Pons (tissue), 1 donor: Measurements from ENCODE around the gene BNIP1.

Experiments
- DNase-seq: peaks from one replicate; pipeline ENCODE4 v3.0.0-alpha.2; 2016; ENCODE audit warnings: low spot score

Gene BNIP1

DNA sequence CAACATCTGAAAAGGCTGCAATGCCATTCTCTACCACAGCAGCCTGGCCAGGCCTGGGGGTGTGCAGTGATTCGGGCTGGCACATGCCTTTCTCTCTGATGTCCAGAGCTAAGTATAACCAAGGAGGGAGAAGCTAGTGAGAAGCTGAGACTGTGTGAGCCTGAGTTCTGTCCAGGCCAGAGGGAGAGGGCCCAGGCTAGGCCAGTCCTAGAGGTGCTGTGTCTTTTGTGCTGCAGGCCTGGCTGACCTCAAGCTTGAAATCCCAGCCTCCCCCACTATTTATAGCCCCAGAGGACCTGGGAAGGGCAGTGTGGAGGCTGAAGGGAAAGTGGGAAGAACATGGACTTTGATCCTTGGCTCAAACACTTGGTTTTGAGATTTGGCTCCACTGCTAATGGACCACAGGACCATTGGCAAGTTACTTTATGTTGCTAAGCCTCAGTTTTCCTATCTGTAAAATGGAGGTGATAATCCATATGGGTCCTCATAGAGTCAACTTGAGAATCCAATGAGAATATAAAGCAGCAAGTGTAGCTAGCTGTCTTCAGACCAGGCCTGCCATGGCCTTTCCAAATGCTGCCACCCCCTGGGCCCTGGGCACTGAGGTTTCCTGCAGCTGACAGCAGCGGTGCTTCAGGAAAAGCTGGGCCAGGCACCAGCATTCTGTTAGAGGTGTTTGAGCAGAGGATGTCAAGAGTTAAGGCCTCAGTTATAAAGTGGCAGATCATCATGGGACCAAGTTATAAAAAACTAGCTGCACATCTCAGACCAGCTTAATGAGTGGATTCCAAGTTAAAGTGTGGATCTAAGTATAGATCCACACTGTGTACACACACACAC, 21.1 kb downstream of the BNIP1 start:
- no peak for DNase-seq

DNA sequence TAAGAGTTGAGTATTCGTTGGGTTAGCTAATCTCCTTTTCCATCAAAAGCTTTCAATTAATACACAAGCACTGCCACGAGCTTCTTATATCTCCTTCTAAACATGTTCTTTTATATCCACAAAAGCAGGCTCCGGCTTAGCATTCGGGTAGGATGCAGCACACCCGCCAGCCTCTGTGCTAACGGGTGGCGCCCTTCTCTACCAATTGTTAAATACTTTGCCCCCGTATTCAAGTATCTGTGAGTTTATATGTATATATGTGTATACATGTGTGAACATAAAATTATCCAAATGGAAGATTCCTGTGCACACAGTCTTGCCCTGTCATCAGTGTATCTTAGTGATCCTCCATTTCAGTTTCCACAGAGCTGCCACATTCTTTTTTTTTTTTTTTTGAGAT, 27.8 kb downstream of the BNIP1 start:
- no peak for DNase-seq

- DNase-seq, result no peak
Measured at GRCh38 chr5:173175523-173175922, 31.2 kb downstream of the BNIP1 start.

DNA sequence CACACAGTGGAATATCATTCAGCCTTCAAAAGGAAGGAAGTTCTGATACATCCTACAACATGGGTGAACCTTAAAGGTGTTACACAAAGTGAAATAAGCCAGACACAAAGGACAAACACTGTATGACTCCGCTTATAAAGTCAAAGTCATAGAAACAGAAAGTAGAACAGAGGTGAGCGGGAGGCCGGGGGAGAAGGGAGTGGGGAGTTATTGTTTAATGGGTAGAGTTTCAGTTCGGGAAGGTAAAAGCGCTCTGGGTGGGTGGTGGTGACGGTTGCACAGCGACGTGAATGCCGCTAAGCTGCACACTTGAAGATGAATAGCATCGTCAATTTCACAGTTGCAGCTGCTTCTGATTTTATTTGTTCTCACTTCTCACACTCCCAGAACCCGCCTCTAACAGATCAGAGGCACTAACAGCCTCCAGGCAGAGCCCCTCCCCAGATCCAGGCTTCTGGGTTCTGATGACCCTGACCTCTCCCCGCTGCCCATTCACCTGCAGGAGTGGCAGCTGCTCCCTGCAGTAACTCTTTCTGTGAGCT, 34.1 kb downstream of the BNIP1 start:
- no peak for DNase-seq

DNA sequence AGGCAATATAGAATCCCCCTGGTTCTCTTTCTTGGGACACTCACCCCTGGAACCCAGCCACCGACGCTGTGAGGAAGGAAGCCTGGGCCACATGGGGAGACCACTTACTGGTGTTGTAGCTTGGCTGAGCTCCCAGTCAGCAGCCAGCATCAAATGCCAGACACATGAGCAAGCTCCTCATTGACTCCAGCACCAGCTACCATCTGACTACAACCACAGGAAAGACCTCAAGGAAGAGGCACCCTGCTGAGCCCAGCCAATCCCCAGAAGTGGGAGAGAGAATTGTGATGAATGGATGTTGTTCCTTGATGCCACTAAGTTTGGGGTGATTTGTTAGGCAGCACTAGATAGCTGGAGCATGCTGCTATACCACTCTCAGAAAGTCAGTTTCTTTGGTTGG, 36.0 kb downstream of the BNIP1 start:
- DNase-seq, result no peak

- no peak for DNase-seq
Measured at GRCh38 chr5:173187054-173187743, 42.9 kb downstream of the BNIP1 start.

DNA sequence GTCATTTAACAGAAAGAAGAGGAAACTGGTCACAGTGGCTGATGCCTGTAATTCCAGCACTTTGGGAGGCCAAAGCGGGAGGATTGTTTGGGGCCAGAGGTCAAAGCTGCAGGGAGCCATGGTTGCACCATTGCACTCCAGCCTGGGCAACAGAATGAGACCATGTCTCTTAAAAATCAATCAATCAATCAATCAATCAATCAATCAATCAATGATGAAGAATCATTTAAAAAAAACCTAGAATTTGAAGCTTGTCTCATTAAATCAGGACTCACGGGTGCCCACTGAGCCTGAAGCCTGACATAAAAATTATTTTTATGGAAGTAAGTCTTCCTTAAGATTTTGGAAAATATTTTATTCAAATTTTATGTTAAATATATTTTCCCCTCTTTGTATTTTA, 43.9 kb downstream of the BNIP1 start:
- DNase-seq, result no peak

GRCh38 chr5:173191015-173191414, 46.7 kb downstream of the BNIP1 start:
- no peak for DNase-seq

- DNase-seq, result no peak
Measured at GRCh38 chr5:173191561-173191960, 47.2 kb downstream of the BNIP1 start.

DNA sequence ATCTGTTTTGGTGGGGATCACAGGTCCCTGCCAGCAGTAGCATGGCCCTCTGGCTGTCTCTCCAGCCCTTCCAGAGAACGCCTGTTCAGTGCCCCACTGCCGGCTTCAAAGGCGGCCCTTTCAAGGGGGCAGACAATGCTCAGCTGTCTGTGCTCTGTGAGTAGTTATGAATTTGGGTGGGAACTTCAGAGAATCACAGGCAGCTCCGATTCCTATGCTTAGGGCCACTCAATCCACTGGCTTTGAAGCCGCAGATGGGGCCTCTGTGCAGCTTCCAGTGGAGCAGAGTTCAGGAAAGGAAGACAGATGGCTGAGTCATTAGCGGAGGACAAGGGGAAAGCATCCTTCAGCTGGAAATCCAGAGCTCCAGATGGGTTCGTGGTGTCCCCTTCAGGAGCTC, 48.2 kb downstream of the BNIP1 start:
- no peak for DNase-seq

DNA sequence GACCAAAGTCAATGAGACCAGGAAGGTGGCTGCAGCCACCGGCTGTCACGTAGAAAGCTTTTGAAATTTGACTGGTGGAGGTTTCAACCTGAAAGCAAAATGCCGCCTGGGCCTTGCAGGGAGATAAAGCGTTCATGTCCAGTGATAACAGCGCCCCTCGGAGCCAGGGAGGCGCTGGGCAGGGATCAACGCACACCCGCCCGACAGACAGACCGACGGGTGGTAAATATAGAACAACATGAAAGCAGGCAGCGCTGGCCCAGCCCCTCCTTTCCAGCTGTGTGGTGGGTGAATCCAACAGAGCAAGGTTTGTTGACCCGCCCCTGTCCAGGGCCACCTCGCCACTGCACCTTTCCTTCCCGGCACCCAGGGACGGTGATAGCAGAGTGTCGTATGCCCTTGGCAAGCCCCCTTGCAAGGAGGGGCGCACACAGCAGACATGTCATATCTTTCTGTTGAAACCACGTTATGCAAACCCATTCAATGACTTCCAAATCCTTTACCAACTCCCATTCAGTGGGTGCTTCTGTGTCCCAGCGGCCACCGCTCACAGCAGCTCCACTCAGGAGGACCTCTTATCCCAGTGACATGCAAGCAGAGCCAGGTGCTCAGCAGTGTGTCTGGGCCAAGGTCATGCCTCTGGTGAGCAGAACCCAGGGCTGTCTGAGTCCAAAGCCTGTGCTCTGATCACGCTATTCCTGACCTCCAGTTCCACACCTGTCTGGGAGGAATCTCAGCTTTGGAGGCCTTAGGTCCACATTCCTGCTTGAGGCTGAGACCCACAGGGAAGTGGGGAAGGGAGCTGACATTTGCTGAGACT, 52.0 kb downstream of the BNIP1 start:
- no peak for DNase-seq

GRCh38 chr5:173197375-173197891, 53.1 kb downstream of the BNIP1 start:
- DNase-seq, result no peak

DNA sequence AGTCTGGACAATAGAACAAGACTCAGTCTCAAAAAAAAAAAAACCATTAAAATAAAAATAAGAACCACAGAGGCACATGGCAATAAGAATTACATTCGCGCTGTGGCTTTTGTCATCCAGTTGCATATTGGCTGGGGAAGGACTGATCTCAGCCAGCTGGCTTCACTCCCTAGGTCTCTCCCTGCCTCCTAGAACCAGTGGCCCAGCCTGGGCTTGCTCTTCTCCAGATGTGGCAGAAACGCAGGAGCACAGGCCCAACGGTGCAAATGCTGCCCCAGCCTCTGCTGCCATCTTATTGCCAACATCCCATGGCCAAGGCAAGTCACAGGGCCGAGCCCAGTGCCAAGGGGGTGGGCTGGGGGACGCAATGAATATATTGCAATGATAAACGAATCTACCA, 53.7 kb downstream of the BNIP1 start:
- no peak for DNase-seq

- no peak for DNase-seq
Measured at GRCh38 chr5:173200356-173200755, 56.0 kb downstream of the BNIP1 start.

DNA sequence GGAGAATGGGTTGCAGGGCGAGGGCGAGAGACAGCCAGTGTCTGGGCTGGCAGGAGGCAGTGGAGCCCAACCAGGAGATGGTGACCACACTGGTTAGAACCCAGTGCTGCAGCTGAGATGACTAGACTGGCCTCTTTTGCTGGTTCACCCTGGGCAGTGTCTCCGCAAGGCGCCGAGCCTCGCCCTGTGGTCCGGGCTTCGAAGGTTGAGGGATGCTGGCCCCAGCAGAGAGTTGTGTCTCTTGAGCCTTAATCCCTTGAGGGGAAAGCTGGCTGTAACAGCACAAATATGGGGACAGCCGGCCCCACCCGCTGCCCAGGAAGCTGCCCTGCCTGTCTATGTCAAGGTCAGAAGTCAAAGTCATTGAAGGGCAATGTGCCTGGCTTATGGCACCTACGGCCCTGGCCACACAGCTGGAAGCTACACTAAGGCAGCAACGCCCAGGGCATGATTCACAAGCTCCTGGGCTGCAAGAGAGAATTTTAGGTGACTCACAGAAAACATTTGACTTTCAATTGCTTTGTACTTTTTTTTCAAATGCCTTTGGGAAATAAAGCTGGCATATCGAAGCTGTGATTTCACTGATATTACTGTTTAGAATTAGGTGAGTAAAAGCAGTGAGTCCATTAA, 57.4 kb downstream of the BNIP1 start:
- DNase-seq, result no peak

GRCh38 chr5:173202266-173202875, 58.0 kb downstream of the BNIP1 start:
- no peak for DNase-seq

GRCh38 chr5:173204185-173204979, 60.1 kb downstream of the BNIP1 start:
- peak; percentile 7 for DNase-seq

GRCh38 chr5:173205916-173206315, 61.6 kb downstream of the BNIP1 start:
- DNase-seq, result no peak

DNA sequence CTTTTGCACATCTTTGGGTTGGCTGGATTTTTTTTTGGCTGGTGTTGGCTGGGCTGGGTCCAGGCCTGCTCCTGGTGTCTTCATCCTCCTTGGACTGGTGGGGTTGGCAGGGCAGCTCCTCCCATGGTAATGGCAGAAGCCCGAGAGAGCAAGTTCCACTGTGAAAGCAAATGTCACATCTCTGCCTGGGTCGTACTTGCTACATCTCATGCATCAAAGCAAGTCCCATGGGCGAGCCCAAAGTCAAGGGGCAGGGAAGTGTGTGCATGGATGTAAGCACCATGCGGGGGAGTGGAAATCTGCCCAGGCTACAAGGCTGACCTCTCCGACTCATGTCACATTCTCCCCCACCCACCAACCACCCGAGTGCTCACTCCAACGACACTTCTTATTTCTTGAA, 64.0 kb downstream of the BNIP1 start:
- DNase-seq, result no peak

DNA sequence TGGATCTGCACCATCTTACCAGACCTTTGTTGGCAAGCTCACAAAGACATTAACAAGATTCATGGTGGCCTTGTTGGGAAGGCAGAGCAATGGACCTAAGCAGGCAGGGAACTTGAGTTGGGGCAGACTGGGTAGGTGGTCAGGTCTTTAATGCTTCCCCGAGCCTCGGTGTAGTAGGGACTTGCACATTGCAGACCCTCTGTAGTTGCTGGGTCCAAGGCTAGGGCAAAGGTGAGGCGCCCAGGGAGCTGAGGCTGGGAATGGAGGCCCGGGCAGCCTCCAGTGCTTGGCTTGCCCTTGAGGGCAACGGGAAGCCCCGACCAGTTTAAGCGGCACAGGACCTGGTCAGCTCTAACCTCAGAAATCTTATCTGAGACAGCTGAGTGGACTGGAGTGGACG, 66.5 kb downstream of the BNIP1 start:
- no peak for DNase-seq
